OCI-LY1 (cell line): ENCODE measurements around the gene IDH1.

ENCODE experiments used
- CTCF ChIP-seq: fragments of 200-600 bp; sonication (generic), shearing (Covaris generic); IDR thresholded peaks from 2 replicates; pipeline ENCODE4 v1.5.1; 2017; ENCODE audit warnings: mild to moderate bottlenecking, antibody characterized with exemption, low read length, moderate library complexity, mixed read lengths
- EZH2 ChIP-seq: fragments of 200-600 bp; sonication (generic), shearing (Covaris generic); IDR thresholded peaks from 2 replicates; pipeline ENCODE4 v1.8.0; 2017; ENCODE audit warnings: borderline replicate concordance, mixed run types, mild to moderate bottlenecking, antibody characterized with exemption, low read length, moderate library complexity, mixed read lengths

- TF ChIP-seq CTCF (no peak), EZH2 (no peak)
Measured at GRCh38 chr2:208210688-208211451, 44.0 kb downstream of the IDH1 start.
